K562 (cell line): Measurements from ENCODE around the gene PAQR4. TPM values are rescaled to one million over a fixed set of nuclear protein-coding genes. Genes with fewer than 3 reads are reported as not detected.
A peak's percentile ranks its signal among the peaks of the same experiment; 100 is the strongest.

Experiments
- ATAC-seq: fragments of 200-7000 bp; cut with Tn5 transposase; 3 replicates; pipeline ENCODE4 v1.9.1; 2020; ENCODE audit warnings: moderate library complexity
- BruUV-seq: library from RNA; stranded (reverse); fragments of 400-500 nt; replicated peaks from 2 replicates; lab custom pipeline; 2021; lab: Mats Ljungman, UMichigan
- CTCF ChIA-PET: fragments of 300-600 bp; formaldehyde crosslinking; extraction: SDS; loops from one replicate; lab custom pipeline; 2021; ENCODE audit warnings: low intra/inter-chr PET ratio; lab: Yijun Ruan, JAX
- POLR2A ChIA-PET: fragments of 300-600, 350-650 bp; sonication (Branson Sonifier 250); formaldehyde crosslinking; extraction: SDS; loops from one replicate; lab custom pipeline; 2021; ENCODE audit warnings: antibody characterized with exemption, inconsistent platforms; lab: Yijun Ruan, JAX
- DNase-seq, 4 experiments: peaks; one replicate each; pipeline versions ENCODE4 v3.0.0 to v3.0.0-alpha.2; 2011 to 2018; ENCODE audit warnings: low spot score in 3 of 4, mixed read lengths in 3 of 4; ENCODE audit errors: extremely low read depth in 1 of 4
- FAIRE-seq: peaks from 2 replicates; lab custom pipeline; 2011; peaks lifted over from hg19 to GRCh38; lab: Jason Lieb, UNC
- H2AFZ ChIP-seq: 2 replicates; pipeline ENCODE4 v1.6.0; 2011; ENCODE audit warnings: low read depth, low read length, control low read depth, inconsistent platforms
- H3K27ac ChIP-seq: fragments of 200-600 bp; 3 replicates; pipeline ENCODE4 v1.8.0; 2011; ENCODE audit warnings: low read depth, mild to moderate bottlenecking, control low read depth, inconsistent platforms, low read length, moderate library complexity, mixed read lengths; ENCODE audit errors: extremely low read depth
- H3K27me3 ChIP-seq, 2 experiments: fragments of 300-600 bp in 1 of 2; 2 replicates in 1 of 2; 3 replicates in 1 of 2; pipeline versions ENCODE4 v1.6.0 to v1.8.0; 2011; ENCODE audit warnings: inconsistent platforms in 2 of 2, low read length in 2 of 2, mild to moderate bottlenecking in 1 of 2, mixed read lengths in 1 of 2, moderate library complexity in 1 of 2; ENCODE audit not compliant: control insufficient read depth in 2 of 2, insufficient read depth in 2 of 2
- H3K36me3 ChIP-seq: fragments of 300-600 bp; 3 replicates; pipeline ENCODE4 v1.8.0; 2011; ENCODE audit warnings: mild to moderate bottlenecking, low read length, inconsistent platforms; ENCODE audit not compliant: control insufficient read depth, insufficient read depth
- H3K4me1 ChIP-seq, 2 experiments: fragments of 200-600 bp in 1 of 2; replicated peaks in 1 of 2; 2 replicates in 1 of 2; 3 replicates in 1 of 2; pipeline versions ENCODE4 v1.5.1 to v1.8.0; 2011; ENCODE audit warnings: inconsistent platforms in 2 of 2, low read length in 2 of 2, mild to moderate bottlenecking in 1 of 2, mixed read lengths in 1 of 2, moderate library complexity in 1 of 2; ENCODE audit not compliant: control insufficient read depth in 2 of 2, insufficient read depth in 2 of 2
- H3K4me2 ChIP-seq: 2 replicates; pipeline ENCODE4 v1.6.1; 2011; ENCODE audit warnings: low read length, control low read depth, inconsistent platforms, mixed read lengths; ENCODE audit not compliant: insufficient read depth
- H3K4me3 ChIP-seq: fragments of 200-600 bp; sonication (generic), shearing (Covaris generic); 2 replicates; pipeline ENCODE4 v1.5.1; 2016; ENCODE audit warnings: control low read depth, inconsistent platforms
- H3K79me2 ChIP-seq: fragments of 200-600 bp; 3 replicates; pipeline ENCODE4 v1.8.0; 2011; ENCODE audit warnings: low read length, inconsistent platforms; ENCODE audit not compliant: control insufficient read depth, insufficient read depth
- H3K9ac ChIP-seq, 2 experiments: 2 replicates each; pipeline versions ENCODE4 v1.6.0 to v1.6.1; 2011; ENCODE audit warnings: low read depth in 2 of 2, low read length in 2 of 2, control low read depth in 1 of 2, inconsistent platforms in 1 of 2, mild to moderate bottlenecking in 1 of 2, mixed read lengths in 1 of 2; ENCODE audit not compliant: insufficient read depth in 1 of 2
- H3K9me1 ChIP-seq: one replicate; pipeline ENCODE4 v1.6.0; 2011; ENCODE audit warnings: inconsistent platforms, mild to moderate bottlenecking, low read length, moderate library complexity; ENCODE audit not compliant: control insufficient read depth, insufficient read depth
- H3K9me3 ChIP-seq: replicated peaks from 2 replicates; pipeline ENCODE4 v1.5.1; 2011; ENCODE audit warnings: low read depth, low read length, inconsistent platforms; ENCODE audit not compliant: control insufficient read depth, insufficient read depth
- H4K20me1 ChIP-seq: replicated peaks from 2 replicates; pipeline ENCODE4 v1.6.1; 2011; ENCODE audit warnings: low read length, inconsistent platforms, mixed read lengths; ENCODE audit not compliant: control insufficient read depth, insufficient read depth
- ARHGAP35 ChIP-seq: fragments of 450-650 bp; IDR thresholded peaks from 2 replicates; pipeline ENCODE4 v1.6.1; 2018; ENCODE audit not compliant: partially characterized antibody
- ARNT ChIP-seq, 2 experiments: fragments of 450-650 bp; IDR thresholded peaks; 2 replicates each; pipeline ENCODE4 v1.6.1; 2016; ENCODE audit warnings: mild to moderate bottlenecking in 1 of 2
- CBFB ChIP-seq: sonication (generic); formaldehyde crosslinking; IDR thresholded peaks from 2 replicates; pipeline ENCODE4 v1.4.0; 2020; ENCODE audit warnings: mild to moderate bottlenecking, missing genetic modification reagents
- DACH1 ChIP-seq: fragments of 450-650 bp; IDR thresholded peaks from 2 replicates; pipeline ENCODE4 v1.6.1; 2018; ENCODE audit not compliant: partially characterized antibody
- E2F1 ChIP-seq: sonication (generic); formaldehyde crosslinking; IDR thresholded peaks from 2 replicates; pipeline ENCODE4 v1.8.1; 2023; ENCODE audit warnings: mild to moderate bottlenecking, missing genetic modification reagents, moderate library complexity
- ELF2 ChIP-seq: fragments of 250-450 bp; sonication (Bioruptor Pico); IDR thresholded peaks from 2 replicates; pipeline ENCODE4 v1.5.0; 2021; ENCODE audit warnings: mild to moderate bottlenecking
- GTF2F1 ChIP-seq: IDR thresholded peaks from 2 replicates; pipeline ENCODE4 v1.6.1; 2011; ENCODE audit warnings: low read depth, low read length, improper control_type of control experiment
- HINFP ChIP-seq: fragments of 450-650 bp; conservative IDR thresholded peaks from 2 replicates; pipeline ENCODE4 v1.6.1; 2016; ENCODE audit warnings: missing genetic modification characterization, low read depth, mild to moderate bottlenecking, control low read depth, missing compliant biosample characterization
- MTA1 ChIP-seq: fragments of 450-650 bp; IDR thresholded peaks from 2 replicates; pipeline ENCODE4 v1.6.1; 2017; ENCODE audit warnings: borderline replicate concordance
- PCBP2 ChIP-seq: fragments of 200-400 bp; formaldehyde crosslinking; IDR thresholded peaks from 2 replicates; pipeline ENCODE4 v1.6.1; 2018; ENCODE audit warnings: low read length, low read depth, mild to moderate bottlenecking, moderate library complexity; ENCODE audit not compliant: poor library complexity, severe bottlenecking
- PRPF4 ChIP-seq: fragments of 200-400 bp; formaldehyde crosslinking; IDR thresholded peaks from one replicate; pipeline ENCODE4 v1.6.1; 2017; ENCODE audit warnings: low read length, low read depth, mild to moderate bottlenecking; ENCODE audit not compliant: insufficient read depth, poor library complexity, severe bottlenecking
- SIN3A ChIP-seq, 2 experiments: fragments of 150-350 bp in 1 of 2; IDR thresholded peaks; 2 replicates each; pipeline ENCODE4 v1.6.1; 2011 to 2016; ENCODE audit warnings: borderline replicate concordance in 2 of 2, low read depth in 2 of 2, low read length in 2 of 2, mild to moderate bottlenecking in 2 of 2, moderate library complexity in 2 of 2; ENCODE audit not compliant: control insufficient read depth in 1 of 2
- SMARCA4 ChIP-seq: fragments of 450-650 bp; IDR thresholded peaks from 2 replicates; pipeline ENCODE4 v1.6.1; 2016
- SMARCA5 ChIP-seq: fragments of 450-650 bp; IDR thresholded peaks from 2 replicates; pipeline ENCODE4 v1.6.1; 2016
- SPI1 ChIP-seq: IDR thresholded peaks from 2 replicates; pipeline ENCODE4 v1.6.1; 2011; ENCODE audit warnings: low read depth, low read length, control low read depth, borderline replicate concordance
- TFAM ChIP-seq: fragments of 250-450 bp; sonication (Bioruptor Pico); conservative IDR thresholded peaks from 2 replicates; pipeline ENCODE4 v1.5.0; 2021; ENCODE audit warnings: mild to moderate bottlenecking, moderate library complexity
- THRAP3 ChIP-seq: fragments of 450-650 bp; IDR thresholded peaks from 2 replicates; pipeline ENCODE4 v1.6.1; 2016; ENCODE audit warnings: mild to moderate bottlenecking, inconsistent platforms, borderline replicate concordance
- ZBTB1 ChIP-seq: sonication (generic); formaldehyde crosslinking; IDR thresholded peaks from 2 replicates; pipeline ENCODE4 v1.8.1; 2023; ENCODE audit warnings: missing genetic modification reagents, low read depth, mild to moderate bottlenecking, borderline replicate concordance
- ZNF431 ChIP-seq: sonication (generic); formaldehyde crosslinking; IDR thresholded peaks from 2 replicates; pipeline ENCODE4 v1.8.0; 2022; ENCODE audit warnings: mild to moderate bottlenecking, missing genetic modification reagents
- ZNF561 ChIP-seq: fragments of 450-650 bp; formaldehyde crosslinking; conservative IDR thresholded peaks from 2 replicates; pipeline ENCODE4 v1.4.0; 2020; ENCODE audit warnings: mild to moderate bottlenecking, moderate library complexity
- ZNF717 ChIP-seq: fragments of 250-450 bp; sonication (Bioruptor Pico); IDR thresholded peaks from 2 replicates; pipeline ENCODE4 v1.5.0; 2021
- WGBS: fragments of 100-300 bp; shearing (Covaris generic); methylation state at CpG from one replicate; pipeline ENCODE4 v1.1.6; 2016; ENCODE audit warnings: low coverage, mixed read lengths; ENCODE audit not compliant: insufficient coverage; ENCODE audit errors: missing lambda C conversion rate; 5-methylcytosine and 5-hydroxymethylcytosine counted together
- in situ Hi-C: fragments of 300-500 bp; cut with MboI; formaldehyde crosslinking; loops from 4 replicates; pipeline ENCODE4 v1.15.0; 2018; ENCODE audit warnings: inconsistent platforms, mixed read lengths
- intact Hi-C: fragments of 100-400 bp; cut with micrococcal nuclease; formaldehyde crosslinking; loops from 2 replicates; pipeline ENCODE4 v1.14.2; 2022
- polyA plus RNA-seq, 8 experiments: library from polyadenylated mRNA; depleted of rRNA in 4 of 8; stranded (reverse) in 5 of 8; unstranded in 3 of 8; fragments of >200 nt; fragmentation: Nextera tagmentation in 2 of 8; fragmentation: Illumina TruSeq in 1 of 8; extraction: Ambion mirVana in 2 of 8; extraction: Trizol in 1 of 8; gene quantifications; 2 replicates each; pipeline versions ENCODE4 v1.2.1 to v1.2.3, GENCODE V29; 2011 to 2014; ENCODE audit warnings: inconsistent platforms in 1 of 8, missing spikeins in 1 of 8
- total RNA-seq, 7 experiments: library from RNA; depleted of rRNA in 6 of 7; stranded (reverse); fragments of >200 nt in 6 of 7; fragmentation: Illumina TruSeq in 2 of 7; extraction: Trizol in 2 of 7; gene quantifications; 2 replicates each; pipeline versions ENCODE4 v1.2.1 to v1.2.3, GENCODE V29; 2011 to 2021; ENCODE audit warnings: low replicate concordance in 1 of 7

The PAQR4 gene
- total and polyA plus RNA-seq, 9 of the 15 experiments (the other 6 are each of a cell fraction or from before 2014, with no cell fraction given): 0.62 to 40.4 (median 19.5) TPM

- ATAC-seq: no peak
- DNase-seq: no peak
- Histone ChIP-seq H3K79me2 (peaks cover 36% of the 10 kb centered on the region), H3K4me2 (peak overlapping the region; percentile 97), H3K4me3 (no peak overlapping the region), H3K36me3 (peaks cover 21% of the 10 kb centered on the region; the same call in 2 of the 3 replicates), H2AFZ (peak overlapping the region; percentile 48), H3K27me3 (no peaks in the 10 kb centered on the region), H3K9me3 (no peaks in the 10 kb centered on the region), H3K27ac (peak overlapping the region; percentile 99), H4K20me1 (no peaks in the 10 kb centered on the region), H3K9ac (peak overlapping the region; percentile 81 to 97; a peak in 3 of 4 replicates), H3K4me1 (peaks cover 19 to 81% of the 10 kb centered on the region in 2 experiments), H3K9me1 (no peaks in the 10 kb centered on the region)
- no TSS peak for BruUV-seq
- peak; percentile 32 for FAIRE-seq
- intact Hi-C loops: loop anchor here (2.0 to 5.0 kb wide), 3 partner anchors 14 to 110 kb away; partner anchors contain the start of gene PAQR4
- CTCF ChIA-PET: interaction anchor here (0.5 kb wide), 1 partner anchor 107 kb away, joined by 6 read pairs; no protein-coding TSS in a partner anchor
- WGBS: 16% methylated on average over 5 of the region's 5 CpGs
- in situ Hi-C loops: no loop called here
- POLR2A ChIA-PET: interaction anchor here (0.6 to 3.5 kb wide), 7 partner anchors 10 to 49 kb away, joined by 3 to 17 read pairs (median 3); partner anchors contain the start of gene TNFRSF12A
- TF ChIP-seq ZNF717 (no peak), ZNF431 (CRISPR knock-in tag) (no peak), ZNF561 (no peak), ARHGAP35 (peak; percentile 39), MTA1 (peak; percentile 41; the same call in 1 of the 2 replicates), THRAP3 (0 out of 2 replicates have a peak, but pooled peaks have one; percentile 78), SMARCA4 (no peak), HINFP (tag) (0 out of 2 replicates have a peak, but pooled peaks have one; percentile 44), CBFB (CRISPR knock-in tag) (no peak), PRPF4 (no peak), ARNT (IDR thresholded peaks at IDR 0.05) (peak; percentile 32 to 56; a peak in 3 of 4 replicates), PCBP2 (no peak), SIN3A (IDR thresholded peaks at IDR 0.05; ENCODE audit: borderline replicate concordance in 2 of 2, control insufficient read depth in 1 of 2, low read depth in 2 of 2, low read length in 2 of 2) (no peak), SMARCA5 (peak; percentile 90; the same call in 1 of the 2 replicates), TFAM (CRISPR knock-in tag) (no peak), GTF2F1 (no peak), DACH1 (no peak), ZBTB1 (CRISPR knock-in tag) (no peak), SPI1 (no peak), E2F1 (CRISPR knock-in tag) (no peak), ELF2 (CRISPR knock-in tag) (no peak)
Measured at GRCh38 chr16:2982402-2982801, 13.3 kb downstream of the PAQR4 start.
